ENCODE results near the gene PRKAG1.

The PRKAG1 gene

DNA sequence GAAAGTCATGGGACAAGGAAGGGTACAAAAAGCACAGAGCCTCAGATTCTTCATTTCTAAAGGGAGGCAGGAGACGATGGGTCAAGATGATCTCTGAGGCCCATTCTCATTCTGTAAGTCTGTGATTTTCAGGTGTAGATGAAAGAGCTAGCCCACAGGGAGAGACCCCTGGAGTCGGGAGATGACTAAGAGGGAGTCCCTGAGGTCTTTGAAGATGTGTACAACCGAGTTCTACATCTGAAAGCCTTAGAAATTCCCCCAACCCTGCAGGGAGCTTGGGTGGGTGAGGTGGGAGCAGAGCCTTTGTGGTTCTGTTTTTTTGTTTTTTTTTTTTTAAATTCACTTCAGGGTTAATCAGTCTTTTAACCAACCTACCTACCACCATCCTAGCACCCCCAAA is 50.1 kb downstream of the PRKAG1 start:
- TF ChIP-seq, protein P1, sequence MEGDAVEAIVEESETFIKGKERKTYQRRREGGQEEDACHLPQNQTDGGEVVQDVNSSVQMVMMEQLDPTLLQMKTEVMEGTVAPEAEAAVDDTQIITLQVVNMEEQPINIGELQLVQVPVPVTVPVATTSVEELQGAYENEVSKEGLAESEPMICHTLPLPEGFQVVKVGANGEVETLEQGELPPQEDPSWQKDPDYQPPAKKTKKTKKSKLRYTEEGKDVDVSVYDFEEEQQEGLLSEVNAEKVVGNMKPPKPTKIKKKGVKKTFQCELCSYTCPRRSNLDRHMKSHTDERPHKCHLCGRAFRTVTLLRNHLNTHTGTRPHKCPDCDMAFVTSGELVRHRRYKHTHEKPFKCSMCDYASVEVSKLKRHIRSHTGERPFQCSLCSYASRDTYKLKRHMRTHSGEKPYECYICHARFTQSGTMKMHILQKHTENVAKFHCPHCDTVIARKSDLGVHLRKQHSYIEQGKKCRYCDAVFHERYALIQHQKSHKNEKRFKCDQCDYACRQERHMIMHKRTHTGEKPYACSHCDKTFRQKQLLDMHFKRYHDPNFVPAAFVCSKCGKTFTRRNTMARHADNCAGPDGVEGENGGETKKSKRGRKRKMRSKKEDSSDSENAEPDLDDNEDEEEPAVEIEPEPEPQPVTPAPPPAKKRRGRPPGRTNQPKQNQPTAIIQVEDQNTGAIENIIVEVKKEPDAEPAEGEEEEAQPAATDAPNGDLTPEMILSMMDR (IDR thresholded peaks at IDR 0.05; ENCODE audit: low read depth, low read length, missing control alignments), result no peak
- in situ Hi-C loops (cut with HindIII; ENCODE audit: low sequenced_read_pairs), result no loop called here

DNA sequence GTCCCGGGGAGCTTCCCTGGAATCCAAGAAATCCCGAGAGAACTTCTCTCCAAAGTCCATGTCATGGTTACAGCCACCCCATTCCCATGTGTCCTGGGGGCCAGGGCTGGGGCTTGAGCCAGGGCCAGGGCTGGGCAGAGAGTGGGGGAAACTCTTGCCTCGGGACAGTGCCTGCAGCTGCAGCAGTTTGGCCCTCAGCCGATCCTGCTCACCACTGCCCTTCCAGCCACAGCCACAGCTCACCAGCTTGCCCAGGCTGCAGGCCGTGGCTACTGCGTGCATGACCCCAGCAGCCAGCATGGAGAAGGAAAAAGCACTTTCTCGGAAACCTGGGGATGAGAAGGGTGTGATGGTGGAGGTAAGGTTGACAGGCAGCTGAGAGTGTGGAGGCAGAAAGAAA is 50.6 kb downstream of the PRKAG1 start:
- no peak overlapping the region for H3K4me3 ChIP-seq (ENCODE audit: low read depth, low read length)
- DNase-seq (ENCODE audit: low read depth), result no peak
- in situ Hi-C loops (cut with HindIII; ENCODE audit: low sequenced_read_pairs), result no loop called here
- TF ChIP-seq, protein P1 (IDR thresholded peaks at IDR 0.05; ENCODE audit: low read depth, low read length, missing control alignments), result no peak

More for the DNA sequence above, 50.1 kb downstream of the PRKAG1 start:
- no peak for DNase-seq (ENCODE audit: low read depth)
- no peak overlapping the region for H3K4me3 ChIP-seq (ENCODE audit: low read depth, low read length)

DNA sequence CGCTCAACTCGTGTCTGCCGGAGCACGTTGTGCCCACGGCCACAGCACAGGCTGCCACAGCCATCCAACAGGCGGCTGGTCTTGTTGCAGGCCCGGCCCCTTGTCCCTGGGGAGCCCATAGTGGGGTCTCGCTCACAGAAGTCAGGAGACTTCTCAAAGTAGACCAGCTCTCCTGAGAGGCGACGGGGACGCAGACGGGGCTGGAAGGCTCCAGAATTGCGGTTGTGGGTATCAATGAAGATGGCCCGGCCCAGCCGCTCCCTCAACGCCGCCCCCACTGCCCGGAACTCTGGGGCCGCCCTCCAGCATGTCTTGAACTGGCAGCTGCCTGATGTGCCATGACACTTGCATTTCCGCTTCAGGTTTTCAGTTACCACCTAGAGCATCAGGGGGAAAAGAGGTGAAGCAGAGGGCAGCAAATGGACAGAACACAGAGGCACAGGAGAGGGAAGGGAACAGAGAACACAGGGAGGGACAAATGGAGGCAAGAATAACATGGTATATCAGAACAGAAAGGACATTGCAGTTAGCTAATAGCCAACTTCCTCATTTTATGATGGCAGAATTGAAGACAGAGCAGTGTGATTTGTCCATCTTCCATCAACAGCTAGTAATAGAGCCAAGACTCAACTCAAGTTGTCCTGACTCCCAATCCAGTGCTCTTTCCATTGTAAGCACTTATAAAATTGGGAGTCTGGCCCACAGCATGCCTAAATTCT is 52.2 kb downstream of the PRKAG1 start:
- DNase-seq (ENCODE audit: low read depth), result no peak
- TF ChIP-seq, protein P1 (IDR thresholded peaks at IDR 0.05; ENCODE audit: low read depth, low read length, missing control alignments), result no peak
- in situ Hi-C loops (cut with HindIII; ENCODE audit: low sequenced_read_pairs), result no loop called here
- H3K4me3 ChIP-seq (ENCODE audit: low read depth, low read length), result no peak overlapping the region

DNA sequence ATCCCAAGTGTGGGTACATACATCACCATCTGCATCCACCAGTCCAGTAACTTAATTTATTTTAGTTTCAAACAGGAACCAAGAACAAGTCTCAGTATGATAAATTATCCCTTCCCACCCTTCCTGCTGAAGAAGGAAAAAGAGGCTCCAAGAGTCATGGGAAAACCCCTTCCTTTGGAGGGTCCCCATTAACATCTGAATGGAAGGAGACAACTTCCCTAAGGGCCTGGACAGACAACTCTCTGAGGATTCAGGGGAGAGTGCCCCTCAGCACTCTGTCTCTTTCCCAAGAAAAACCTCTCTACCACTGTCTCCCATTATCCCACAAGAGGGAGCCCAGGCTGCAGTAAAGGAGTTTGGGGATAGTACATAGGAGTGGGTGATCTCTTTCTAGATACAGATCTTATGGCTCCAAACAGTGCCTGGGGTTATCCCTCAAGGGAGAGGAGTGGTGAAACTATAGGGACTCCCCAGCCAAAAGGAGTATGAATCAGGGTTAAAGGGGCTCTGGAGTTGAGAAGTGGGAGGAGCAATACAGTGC is 53.2 kb downstream of the PRKAG1 start:
- no peak overlapping the region for H3K4me3 ChIP-seq (ENCODE audit: low read depth, low read length)
- no peak for DNase-seq (ENCODE audit: low read depth)
- in situ Hi-C loops (cut with HindIII; ENCODE audit: low sequenced_read_pairs), result no loop called here
- TF ChIP-seq, protein P1 (IDR thresholded peaks at IDR 0.05; ENCODE audit: low read depth, low read length, missing control alignments), result peak; percentile 61

DNA sequence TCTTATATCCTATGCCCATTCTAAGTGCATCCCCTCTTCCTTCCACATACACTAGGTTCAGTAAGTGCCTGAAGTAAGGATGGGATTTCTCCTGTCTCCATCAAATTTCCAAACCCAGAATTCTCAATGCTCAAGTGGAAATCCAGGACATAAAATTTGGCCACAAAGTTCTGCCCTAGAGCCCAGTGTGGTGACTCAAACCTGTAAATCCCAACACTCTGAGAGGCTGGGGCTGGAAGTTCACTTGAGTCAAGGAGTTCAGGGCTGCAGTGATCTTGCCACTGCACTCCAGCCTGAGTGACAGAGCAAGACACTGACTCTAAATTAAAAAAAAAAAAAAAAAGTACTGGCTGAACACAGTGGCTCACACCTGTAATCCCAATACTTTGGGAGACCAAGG is 56.8 kb downstream of the PRKAG1 start:
- H3K4me3 ChIP-seq (ENCODE audit: low read depth, low read length), result no peak overlapping the region
- in situ Hi-C loops (cut with HindIII; ENCODE audit: low sequenced_read_pairs), result no loop called here
- DNase-seq (ENCODE audit: low read depth), result no peak
- TF ChIP-seq, protein P1 (IDR thresholded peaks at IDR 0.05; ENCODE audit: low read depth, low read length, missing control alignments), result no peak

DNA sequence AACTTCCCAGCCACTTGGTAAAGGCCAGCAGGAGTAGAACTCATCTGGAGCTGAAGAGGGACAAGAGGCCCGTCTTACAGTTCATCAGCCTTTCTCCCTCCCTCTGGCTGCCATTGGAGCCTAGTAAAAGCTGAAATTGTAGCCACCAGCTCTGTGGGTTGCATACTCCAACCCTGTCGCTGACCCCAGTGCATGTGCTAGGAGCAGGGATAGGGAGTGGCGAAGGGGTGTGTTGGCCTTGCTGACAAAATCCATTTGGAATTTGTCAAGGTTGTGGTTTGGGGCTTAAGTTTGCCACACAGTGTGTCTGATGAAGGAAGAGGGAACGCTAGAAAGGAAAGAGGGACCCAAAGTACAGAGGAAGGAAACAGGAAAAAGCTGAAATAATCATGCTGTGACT is 57.2 kb downstream of the PRKAG1 start:
- TF ChIP-seq, protein P1 (IDR thresholded peaks at IDR 0.05; ENCODE audit: low read depth, low read length, missing control alignments), result no peak
- no peak overlapping the region for H3K4me3 ChIP-seq (ENCODE audit: low read depth, low read length)
- DNase-seq (ENCODE audit: low read depth), result no peak
- in situ Hi-C loops (cut with HindIII; ENCODE audit: low sequenced_read_pairs), result no loop called here

All from astrocyte of the cerebellum (primary cell).